Keratinocyte (primary cell): ENCODE data around the gene PLA2R1. TPM values are rescaled to one million over a fixed set of nuclear protein-coding genes. Genes with fewer than 3 reads are reported as not detected.

Experiments used
- DNase-seq: peaks from one replicate; pipeline ENCODE4 v3.0.0-alpha.2; 2011; ENCODE audit warnings: low read depth, missing footprints, low spot score
- FAIRE-seq: peaks from 2 replicates; lab custom pipeline; 2011; peaks lifted over from hg19 to GRCh38; lab: Jason Lieb, UNC
- H2AFZ ChIP-seq: 2 replicates; pipeline ENCODE4 v1.6.0; 2012; ENCODE audit warnings: low read length, control low read depth, inconsistent platforms; ENCODE audit not compliant: control insufficient read depth
- H3K27ac ChIP-seq: 2 replicates; pipeline ENCODE4 v1.5.1; 2011; ENCODE audit warnings: low read length; ENCODE audit not compliant: control insufficient read depth, insufficient read depth
- H3K27me3 ChIP-seq: 3 replicates; pipeline ENCODE4 v1.6.0; 2011; ENCODE audit warnings: low read length; ENCODE audit not compliant: control insufficient read depth, insufficient read depth; ENCODE audit errors: extremely low read depth
- H3K36me3 ChIP-seq, 2 experiments: 2 replicates in 1 of 2; 3 replicates in 1 of 2; pipeline ENCODE4 v1.5.1; 2011; ENCODE audit warnings: low read length in 2 of 2, mild to moderate bottlenecking in 1 of 2; ENCODE audit not compliant: control insufficient read depth in 2 of 2, insufficient read depth in 2 of 2; ENCODE audit errors: extremely low read depth in 1 of 2
- H3K4me1 ChIP-seq: 3 replicates; pipeline ENCODE4 v1.5.1; 2011; ENCODE audit warnings: low read length; ENCODE audit not compliant: control insufficient read depth, insufficient read depth; ENCODE audit errors: extremely low read depth
- H3K4me2 ChIP-seq: 3 replicates; pipeline ENCODE4 v1.6.0; 2011; ENCODE audit warnings: low read depth, low read length; ENCODE audit not compliant: control insufficient read depth, insufficient read depth; ENCODE audit errors: extremely low read depth
- H3K4me3 ChIP-seq, 3 experiments: fragments of 200-600 bp in 1 of 3; sonication (generic) in 1 of 3; 2 replicates in 2 of 3; 3 replicates in 1 of 3; pipeline ENCODE4 v1.5.1; 2011 to 2016; ENCODE audit warnings: low read length in 3 of 3, mild to moderate bottlenecking in 3 of 3, control low read depth in 2 of 3, inconsistent platforms in 1 of 3, low read depth in 1 of 3, mixed read lengths in 1 of 3, mixed run types in 1 of 3, moderate library complexity in 1 of 3; ENCODE audit not compliant: control insufficient read depth in 2 of 3, insufficient read depth in 2 of 3; ENCODE audit errors: extremely low read depth in 1 of 3
- H3K79me2 ChIP-seq: 2 replicates; pipeline ENCODE4 v1.6.0; 2012; ENCODE audit warnings: low read length; ENCODE audit not compliant: control insufficient read depth, insufficient read depth
- H3K9ac ChIP-seq: 3 replicates; pipeline ENCODE4 v1.6.0; 2011; ENCODE audit warnings: low read length; ENCODE audit not compliant: control insufficient read depth, insufficient read depth; ENCODE audit errors: extremely low read depth
- H3K9me1 ChIP-seq: 3 replicates; pipeline ENCODE4 v1.6.0; 2011; ENCODE audit warnings: low read length; ENCODE audit not compliant: control insufficient read depth, insufficient read depth; ENCODE audit errors: extremely low read depth
- H3K9me3 ChIP-seq: 2 replicates; pipeline ENCODE4 v1.5.1; 2012; ENCODE audit warnings: low read depth, low read length; ENCODE audit not compliant: control insufficient read depth
- H4K20me1 ChIP-seq: 3 replicates; pipeline ENCODE4 v1.6.0; 2011; ENCODE audit warnings: low read length; ENCODE audit not compliant: control insufficient read depth, insufficient read depth; ENCODE audit errors: extremely low read depth
- EZH2 ChIP-seq: IDR thresholded peaks from one replicate; pipeline ENCODE4 v1.6.1; 2012; ENCODE audit warnings: inconsistent platforms, mild to moderate bottlenecking, low read length, moderate library complexity
- dilution Hi-C: fragments of 300-500 bp; cut with MboI; formaldehyde crosslinking; loops from one replicate; pipeline ENCODE4 v1.7.0; 2020; ENCODE audit warnings: low sequenced_read_pairs; ENCODE audit not compliant: extremely low pct_ligation_motif_present
- polyA plus RNA-seq, 5 experiments: library from polyadenylated mRNA; depleted of rRNA in 3 of 5; stranded (reverse) in 3 of 5; stranded (forward) in 1 of 5; unstranded in 1 of 5; fragments of >200 nt; gene quantifications; 1 replicate in 1 of 5; 2 replicates in 3 of 5; 3 replicates in 1 of 5; pipeline versions ENCODE4 v1.2.1 to v1.2.3, GENCODE V29; 2011 to 2012; ENCODE audit warnings: missing spikeins in 2 of 5, low read depth in 1 of 5, low replicate concordance in 1 of 5
- TF ChIP-seq, protein P1 (sequence below), 3 experiments: IDR thresholded peaks in 1 of 3; conservative IDR thresholded peaks in 1 of 3; optimal IDR thresholded peaks in 1 of 3; 2 replicates in 2 of 3; 3 replicates in 1 of 3; pipeline versions ENCODE3 to v1.5.1; 2011; ENCODE audit warnings: low read length in 3 of 3, mild to moderate bottlenecking in 3 of 3, moderate library complexity in 2 of 3, control low read depth in 1 of 3, inconsistent platforms in 1 of 3; ENCODE audit not compliant: insufficient read depth in 2 of 3; ENCODE audit errors: extremely low read depth in 1 of 3

Gene PLA2R1
- polyA plus RNA-seq, 1 donor (not counting 4 experiments of a cell fraction or from before 2014, with no cell fraction given), result 12.3 TPM

DNA sequence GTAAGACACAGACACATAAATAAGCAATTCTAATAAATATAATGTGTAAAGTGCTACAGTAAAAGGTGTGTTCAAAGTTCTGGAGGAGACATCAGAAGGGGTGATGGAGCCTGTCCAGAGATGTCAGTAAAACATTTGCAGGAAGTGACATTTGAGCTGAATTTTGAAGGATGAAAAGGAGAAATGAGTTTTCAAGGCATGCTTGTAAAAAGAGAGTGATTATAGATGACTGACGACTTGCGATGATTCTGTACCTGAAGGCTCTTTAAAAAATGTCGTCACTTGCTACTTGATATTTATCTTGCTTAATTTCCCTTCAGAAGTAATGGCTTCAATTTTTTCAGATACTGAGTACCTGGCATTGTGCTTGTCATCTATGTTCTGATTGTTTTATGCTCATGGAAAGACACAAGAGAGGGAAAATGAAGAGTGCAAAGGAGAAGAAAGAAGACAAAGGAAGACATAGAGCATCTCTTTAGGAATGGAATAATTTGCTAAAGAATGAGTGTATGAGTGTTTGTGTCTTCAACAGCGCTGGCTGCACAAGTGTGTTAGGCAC lies 73.9 kb downstream of the PLA2R1 start:
- no peaks in the 10 kb centered on the region for H4K20me1 ChIP-seq
- no peaks in the 10 kb centered on the region for H3K9me3 ChIP-seq
- dilution Hi-C loops, result no loop called here
- TF ChIP-seq, protein P1, sequence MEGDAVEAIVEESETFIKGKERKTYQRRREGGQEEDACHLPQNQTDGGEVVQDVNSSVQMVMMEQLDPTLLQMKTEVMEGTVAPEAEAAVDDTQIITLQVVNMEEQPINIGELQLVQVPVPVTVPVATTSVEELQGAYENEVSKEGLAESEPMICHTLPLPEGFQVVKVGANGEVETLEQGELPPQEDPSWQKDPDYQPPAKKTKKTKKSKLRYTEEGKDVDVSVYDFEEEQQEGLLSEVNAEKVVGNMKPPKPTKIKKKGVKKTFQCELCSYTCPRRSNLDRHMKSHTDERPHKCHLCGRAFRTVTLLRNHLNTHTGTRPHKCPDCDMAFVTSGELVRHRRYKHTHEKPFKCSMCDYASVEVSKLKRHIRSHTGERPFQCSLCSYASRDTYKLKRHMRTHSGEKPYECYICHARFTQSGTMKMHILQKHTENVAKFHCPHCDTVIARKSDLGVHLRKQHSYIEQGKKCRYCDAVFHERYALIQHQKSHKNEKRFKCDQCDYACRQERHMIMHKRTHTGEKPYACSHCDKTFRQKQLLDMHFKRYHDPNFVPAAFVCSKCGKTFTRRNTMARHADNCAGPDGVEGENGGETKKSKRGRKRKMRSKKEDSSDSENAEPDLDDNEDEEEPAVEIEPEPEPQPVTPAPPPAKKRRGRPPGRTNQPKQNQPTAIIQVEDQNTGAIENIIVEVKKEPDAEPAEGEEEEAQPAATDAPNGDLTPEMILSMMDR (optimal IDR thresholded peaks at IDR 0.05 in 1 of 3, IDR thresholded peaks at IDR 0.05 in 1 of 3, conservative IDR thresholded peaks at IDR 0.05 in 1 of 3; ENCODE audit: extremely low read depth in 1 of 3, insufficient read depth in 2 of 3, low read length in 3 of 3), result no peak
- no peak for TF ChIP-seq EZH2
- FAIRE-seq, result no peak
- no peaks in the 10 kb centered on the region for H3K9me1 ChIP-seq
- no peaks in the 10 kb centered on the region for H3K4me1 ChIP-seq
- H3K79me2 ChIP-seq, result no peaks in the 10 kb centered on the region
- peaks cover 0 to 5% of the 10 kb centered on the region in 2 experiments for H3K36me3 ChIP-seq
- H2AFZ ChIP-seq, result no peak overlapping the region
- no peak overlapping the region for H3K27ac ChIP-seq
- no peak overlapping the region for H3K9ac ChIP-seq
- DNase-seq, result no peak
- no peaks in the 10 kb centered on the region for H3K27me3 ChIP-seq
- H3K4me3 ChIP-seq, result no peak overlapping the region
- no peak overlapping the region for H3K4me2 ChIP-seq

DNA sequence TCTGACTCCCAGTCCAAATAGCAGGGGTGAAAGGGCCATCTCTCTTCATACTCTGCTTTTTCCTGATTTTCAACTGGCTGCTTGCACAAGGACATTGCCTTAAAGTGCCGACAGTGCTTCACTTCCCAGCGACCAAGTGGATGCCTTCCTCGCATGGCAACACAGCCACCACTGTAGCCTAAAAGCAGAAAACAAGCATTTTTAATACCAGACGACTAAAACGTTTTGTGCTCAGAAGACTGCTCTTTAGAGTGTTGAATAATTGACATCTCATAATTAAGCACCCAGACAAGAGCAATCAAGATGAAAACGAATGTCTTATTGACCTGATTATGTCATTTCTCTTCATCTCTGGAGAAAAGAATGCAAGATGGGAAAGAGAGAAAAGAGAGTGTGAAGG lies 75.2 kb downstream of the PLA2R1 start:
- Histone ChIP-seq H2AFZ (no peak overlapping the region), H3K27me3 (no peaks in the 10 kb centered on the region), H3K9me3 (no peaks in the 10 kb centered on the region), H3K36me3 (peaks cover 0 to 5% of the 10 kb centered on the region in 2 experiments), H3K4me1 (peaks cover 6% of the 10 kb centered on the region), H3K9me1 (no peaks in the 10 kb centered on the region), H3K9ac (no peak overlapping the region), H4K20me1 (no peaks in the 10 kb centered on the region), H3K4me2 (no peak overlapping the region), H3K79me2 (no peaks in the 10 kb centered on the region), H3K27ac (no peak overlapping the region), H3K4me3 (no peak overlapping the region)
- DNase-seq (no peak), FAIRE-seq (no peak)
- dilution Hi-C loops, result no loop called here
- TF ChIP-seq, protein P1 (optimal IDR thresholded peaks at IDR 0.05 in 1 of 3, IDR thresholded peaks at IDR 0.05 in 1 of 3, conservative IDR thresholded peaks at IDR 0.05 in 1 of 3; ENCODE audit: extremely low read depth in 1 of 3, insufficient read depth in 2 of 3, low read length in 3 of 3), result no peak
- no peak for TF ChIP-seq EZH2
